ENCODE data around the gene GPRIN1. TPM values are rescaled to one million over a fixed set of nuclear protein-coding genes. Genes with fewer than 3 reads are reported as not detected.

Gene GPRIN1
- total RNA-seq, 1 experiment from 2014 or later = 6.9 TPM

- Histone ChIP-seq H3K27ac (no peak overlapping the region), H3K9me3 (replicated peaks) (no peaks in the 10 kb centered on the region), H3K4me1 (peaks cover 8% of the 10 kb centered on the region; the same call in 1 of the 2 replicates), H3K36me3 (no peaks in the 10 kb centered on the region), H3K4me3 (no peak overlapping the region), H3K27me3 (peaks cover 20% of the 10 kb centered on the region)
- DNase-seq = peak; percentile 63
Observed at GRCh38 chr5:176621661-176622079, 11.7 kb upstream of the GPRIN1 start.

DNA sequence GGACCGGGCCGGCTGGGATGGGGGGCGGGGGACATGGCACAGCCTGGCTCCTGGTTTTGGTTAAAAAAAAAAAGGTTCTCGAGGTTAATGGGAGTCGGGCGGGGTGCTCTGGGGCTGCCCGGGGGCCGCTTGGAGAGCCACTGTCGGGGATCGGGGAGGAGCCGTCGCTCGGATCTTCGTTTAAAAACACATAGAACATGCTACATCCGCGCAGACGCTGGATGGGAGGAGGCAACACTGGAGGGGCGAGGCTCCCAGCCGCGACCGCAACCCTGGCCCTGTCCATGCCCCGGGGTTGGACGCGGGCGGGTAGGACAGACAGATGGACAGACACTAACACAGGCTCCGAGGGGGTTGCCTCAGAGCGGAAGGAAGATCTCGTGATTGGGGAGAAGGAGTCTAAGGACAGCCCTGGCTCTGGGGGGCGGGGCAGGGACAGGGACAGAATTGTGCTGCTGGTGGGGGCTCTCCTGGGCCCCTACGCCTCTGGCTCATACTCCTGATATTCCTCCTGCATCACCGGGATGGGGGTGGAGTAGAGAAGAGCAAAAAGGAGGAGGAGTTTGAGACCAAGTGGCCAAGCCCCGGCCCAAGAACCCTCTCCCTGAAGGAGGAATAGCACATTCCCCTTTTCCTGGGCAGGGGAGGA is 10.5 kb upstream of the GPRIN1 start:
- DNase-seq = no peak
- Histone ChIP-seq H3K27ac (no peak overlapping the region), H3K4me1 (peaks cover 12% of the 10 kb centered on the region), H3K9me3 (replicated peaks) (no peaks in the 10 kb centered on the region), H3K27me3 (peaks cover 8% of the 10 kb centered on the region; the same call in 1 of the 2 replicates), H3K4me3 (no peak overlapping the region), H3K36me3 (no peaks in the 10 kb centered on the region)

GRCh38 chr5:176619569-176620332 is 9.8 kb upstream of the GPRIN1 start:
- no peak for DNase-seq
- H3K9me3 ChIP-seq (replicated peaks) = no peaks in the 10 kb centered on the region
- no peak overlapping the region for H3K27ac ChIP-seq
- H3K36me3 ChIP-seq = no peaks in the 10 kb centered on the region
- H3K27me3 ChIP-seq = peaks cover 1% of the 10 kb centered on the region; the same call in 1 of the 2 replicates
- no peak overlapping the region for H3K4me3 ChIP-seq
- peaks cover 16% of the 10 kb centered on the region for H3K4me1 ChIP-seq

GRCh38 chr5:176619203-176619568 is 9.2 kb upstream of the GPRIN1 start:
- H3K4me3 ChIP-seq = no peak overlapping the region

DNA sequence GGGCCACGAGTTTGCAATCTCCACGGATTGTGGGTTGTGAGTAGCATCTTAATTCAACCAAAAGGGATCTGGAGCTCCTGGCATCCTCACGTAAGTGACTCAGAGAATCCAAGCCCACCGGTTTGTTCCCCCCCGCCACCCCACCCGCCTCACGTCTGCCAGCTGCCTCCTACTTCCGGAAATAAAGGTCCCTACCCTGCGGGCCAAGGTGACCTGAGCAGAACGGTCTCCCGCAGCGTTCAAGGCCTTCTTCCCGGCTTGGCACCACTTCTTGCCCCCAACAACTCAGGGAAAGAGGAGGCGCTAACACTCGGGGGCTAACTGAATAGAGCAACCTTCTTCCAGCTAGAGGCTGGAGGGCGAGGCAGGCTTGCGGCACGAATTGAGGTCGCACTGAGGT is 8.8 kb upstream of the GPRIN1 start:
- H3K27ac ChIP-seq = no peak overlapping the region
- no peaks in the 10 kb centered on the region; the same call in 1 of the 2 replicates for H3K27me3 ChIP-seq
- no peak for DNase-seq
- H3K9me3 ChIP-seq (replicated peaks) = no peaks in the 10 kb centered on the region
- no peak overlapping the region for H3K4me3 ChIP-seq
- H3K4me1 ChIP-seq = peaks cover 22% of the 10 kb centered on the region
- H3K36me3 ChIP-seq = no peaks in the 10 kb centered on the region

More at GRCh38 chr5:176619203-176619568, 9.2 kb upstream of the GPRIN1 start:
- Histone ChIP-seq H3K9me3 (replicated peaks) (no peaks in the 10 kb centered on the region), H3K27me3 (no peaks in the 10 kb centered on the region; the same call in 1 of the 2 replicates), H3K4me1 (peaks cover 20% of the 10 kb centered on the region), H3K27ac (no peak overlapping the region), H3K36me3 (no peaks in the 10 kb centered on the region)
- no peak for DNase-seq

DNA sequence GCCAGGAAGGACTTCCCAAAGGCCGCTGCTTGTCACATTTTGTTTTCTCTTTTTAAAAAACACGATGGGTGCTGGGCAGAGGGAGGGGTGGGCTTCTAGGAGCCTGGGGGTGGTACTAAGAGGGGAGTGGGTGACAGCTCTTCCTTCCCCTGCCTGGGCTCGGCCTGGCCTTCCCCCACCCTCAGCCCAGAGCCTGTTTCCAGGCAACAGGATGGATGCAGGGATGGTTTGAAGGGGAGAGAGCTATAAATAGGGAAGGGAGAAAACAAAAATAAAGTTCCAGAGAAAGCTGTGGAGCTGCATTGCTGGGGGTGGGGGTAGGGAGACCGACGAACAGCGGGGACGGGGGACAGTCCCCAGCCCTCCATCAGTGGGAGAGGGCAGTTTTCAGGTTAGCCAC is 6.6 kb upstream of the GPRIN1 start:
- no peak overlapping the region for H3K27ac ChIP-seq
- no peaks in the 10 kb centered on the region for H3K36me3 ChIP-seq
- DNase-seq = no peak
- no peak overlapping the region for H3K4me3 ChIP-seq
- no peaks in the 10 kb centered on the region for H3K9me3 ChIP-seq (replicated peaks)
- H3K4me1 ChIP-seq = peaks cover 21% of the 10 kb centered on the region
- H3K27me3 ChIP-seq = no peaks in the 10 kb centered on the region

DNA sequence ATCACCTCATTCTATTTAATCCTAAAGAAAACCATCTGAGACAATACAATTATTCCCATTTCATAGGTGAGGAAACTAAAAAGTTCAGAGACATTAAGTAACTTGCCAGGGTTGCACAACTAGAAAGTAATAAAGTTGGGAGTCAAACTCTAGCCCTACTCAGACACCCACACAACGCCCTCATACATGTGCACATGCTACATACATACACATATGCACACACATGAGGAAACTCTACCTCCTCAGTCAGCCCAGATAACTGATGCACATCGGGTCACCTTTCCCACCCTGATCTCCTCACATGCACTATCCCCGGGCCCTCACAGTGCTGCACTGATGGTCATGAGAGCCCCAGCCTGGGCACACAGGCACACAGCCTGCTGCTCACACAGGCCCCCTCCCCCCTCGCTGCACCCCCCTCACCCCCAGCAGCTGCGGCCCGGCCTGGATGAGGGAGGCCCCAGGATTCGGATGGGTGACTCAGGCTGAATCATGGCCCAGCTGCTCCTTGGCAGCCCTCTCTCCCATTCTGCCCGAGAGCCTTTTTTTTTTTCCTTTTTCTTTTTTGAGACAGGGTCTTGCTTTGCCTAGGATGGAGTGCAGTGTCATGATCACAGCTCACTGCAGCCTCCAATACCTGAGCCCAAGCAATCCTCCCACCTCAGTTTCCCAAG is 5.0 kb upstream of the GPRIN1 start:
- H3K9me3 ChIP-seq (replicated peaks) = no peaks in the 10 kb centered on the region
- no peaks in the 10 kb centered on the region for H3K27me3 ChIP-seq
- no peaks in the 10 kb centered on the region for H3K36me3 ChIP-seq
- peak; percentile 66 to 75 for DNase-seq
- H3K4me1 ChIP-seq = peaks cover 17% of the 10 kb centered on the region
- H3K27ac ChIP-seq = no peak overlapping the region
- no peak overlapping the region for H3K4me3 ChIP-seq

- H3K27me3 ChIP-seq = no peaks in the 10 kb centered on the region
- DNase-seq = no peak
- H3K9me3 ChIP-seq (replicated peaks) = no peaks in the 10 kb centered on the region
- no peak overlapping the region for H3K27ac ChIP-seq
- peaks cover 17% of the 10 kb centered on the region for H3K4me1 ChIP-seq
- no peaks in the 10 kb centered on the region for H3K36me3 ChIP-seq
- no peak overlapping the region for H3K4me3 ChIP-seq
Observed at GRCh38 chr5:176612855-176613254, 2.9 kb upstream of the GPRIN1 start.

GRCh38 chr5:176612008-176612407 is 2.1 kb upstream of the GPRIN1 start:
- H3K27me3 ChIP-seq = no peaks in the 10 kb centered on the region
- H3K4me1 ChIP-seq = peaks cover 17% of the 10 kb centered on the region
- H3K36me3 ChIP-seq = no peaks in the 10 kb centered on the region
- DNase-seq = no peak
- H3K4me3 ChIP-seq = no peak overlapping the region
- H3K27ac ChIP-seq = no peak overlapping the region
- no peaks in the 10 kb centered on the region for H3K9me3 ChIP-seq (replicated peaks)

DNA sequence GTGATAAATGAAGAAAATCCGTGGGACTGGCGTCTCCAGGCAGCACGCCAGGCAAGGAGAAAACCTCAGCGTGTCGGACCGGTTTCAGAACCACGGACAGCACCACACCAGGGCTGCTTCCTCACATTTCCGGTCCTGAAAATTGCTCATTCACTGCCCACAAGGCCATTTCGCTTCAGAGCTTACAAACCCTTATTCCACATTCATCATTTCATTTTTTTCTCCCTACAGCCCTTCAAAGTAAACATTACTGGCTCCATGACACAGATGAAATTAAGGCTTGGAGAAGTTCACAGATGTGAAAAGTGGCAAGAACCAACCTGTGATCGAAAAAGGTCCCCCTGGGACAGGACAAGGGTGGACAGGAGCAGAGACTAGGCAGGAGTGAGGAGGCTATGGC is 1.5 kb upstream of the GPRIN1 start:
- DNase-seq = peak; percentile 79 to 86
- Histone ChIP-seq H3K36me3 (no peaks in the 10 kb centered on the region), H3K9me3 (replicated peaks) (no peaks in the 10 kb centered on the region), H3K4me3 (no peak overlapping the region), H3K4me1 (peaks cover 21% of the 10 kb centered on the region), H3K27me3 (no peaks in the 10 kb centered on the region), H3K27ac (no peak overlapping the region)

DNA sequence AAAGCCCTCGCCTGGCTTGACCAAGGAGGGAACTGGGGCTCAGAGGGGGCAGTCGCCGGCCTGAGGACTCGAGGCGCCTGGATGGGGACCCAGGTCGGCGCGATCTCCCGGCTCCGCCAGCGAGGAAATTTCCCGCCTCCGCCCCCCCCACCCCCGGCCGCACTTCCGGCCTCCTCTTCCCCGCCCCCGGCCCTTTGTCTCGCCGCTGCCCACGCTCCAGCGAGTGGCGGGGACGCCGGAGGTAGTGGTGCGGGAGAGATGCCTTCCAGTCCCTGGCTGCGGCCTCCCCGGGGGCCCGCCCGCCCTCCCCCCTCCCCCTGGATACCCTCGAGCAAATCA is 448 bp upstream of the GPRIN1 start:
- H3K27me3 ChIP-seq = no peaks in the 10 kb centered on the region
- H3K9me3 ChIP-seq (replicated peaks) = no peaks in the 10 kb centered on the region
- no peak for DNase-seq
- H3K36me3 ChIP-seq = no peaks in the 10 kb centered on the region
- peaks cover 16% of the 10 kb centered on the region for H3K4me1 ChIP-seq
- H3K27ac ChIP-seq = no peak overlapping the region
- H3K4me3 ChIP-seq = peak overlapping the region; percentile 63

GRCh38 chr5:176608937-176609723 is 826 bp downstream of the GPRIN1 start:
- DNase-seq = peak; percentile 19 to 21
- H3K27me3 ChIP-seq = no peaks in the 10 kb centered on the region
- no peaks in the 10 kb centered on the region for H3K36me3 ChIP-seq
- peaks cover 8% of the 10 kb centered on the region; the same call in 1 of the 2 replicates for H3K4me1 ChIP-seq
- no peak overlapping the region for H3K27ac ChIP-seq
- H3K4me3 ChIP-seq = peak overlapping the region; percentile 63
- no peaks in the 10 kb centered on the region for H3K9me3 ChIP-seq (replicated peaks)

DNA sequence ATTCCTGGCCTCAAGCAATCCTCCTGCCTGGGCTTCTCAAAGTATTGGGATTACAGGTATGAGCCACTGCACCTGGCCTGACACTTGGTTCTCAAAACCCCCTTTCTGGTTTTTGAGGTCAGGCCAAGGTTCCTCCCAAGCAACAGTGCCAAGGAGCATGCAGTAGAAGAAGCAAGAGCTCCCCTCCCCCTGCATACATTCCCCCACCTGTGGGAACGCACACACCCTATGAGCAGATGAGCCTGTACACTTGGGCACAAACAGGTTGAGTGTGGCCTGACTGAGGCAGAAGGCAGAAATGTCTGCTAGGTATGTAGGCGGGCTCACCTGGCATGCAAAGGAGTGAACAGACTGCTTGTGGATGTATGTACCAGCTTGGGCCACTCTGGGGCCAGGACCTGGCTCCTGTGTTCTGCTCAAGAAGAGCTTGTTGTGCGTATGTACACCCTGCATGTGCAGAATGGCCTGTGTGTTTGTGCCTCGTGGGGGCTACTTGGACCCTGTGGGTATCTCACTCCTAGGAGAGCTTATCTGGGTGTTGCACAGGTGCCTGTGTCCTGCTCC is 1.7 kb downstream of the GPRIN1 start:
- no peaks in the 10 kb centered on the region for H3K9me3 ChIP-seq (replicated peaks)
- no peaks in the 10 kb centered on the region for H3K27me3 ChIP-seq
- H3K36me3 ChIP-seq = no peaks in the 10 kb centered on the region
- no peak for DNase-seq
- no peak overlapping the region for H3K27ac ChIP-seq
- H3K4me1 ChIP-seq = peaks cover 7% of the 10 kb centered on the region; the same call in 1 of the 2 replicates
- H3K4me3 ChIP-seq = no peak overlapping the region

DNA sequence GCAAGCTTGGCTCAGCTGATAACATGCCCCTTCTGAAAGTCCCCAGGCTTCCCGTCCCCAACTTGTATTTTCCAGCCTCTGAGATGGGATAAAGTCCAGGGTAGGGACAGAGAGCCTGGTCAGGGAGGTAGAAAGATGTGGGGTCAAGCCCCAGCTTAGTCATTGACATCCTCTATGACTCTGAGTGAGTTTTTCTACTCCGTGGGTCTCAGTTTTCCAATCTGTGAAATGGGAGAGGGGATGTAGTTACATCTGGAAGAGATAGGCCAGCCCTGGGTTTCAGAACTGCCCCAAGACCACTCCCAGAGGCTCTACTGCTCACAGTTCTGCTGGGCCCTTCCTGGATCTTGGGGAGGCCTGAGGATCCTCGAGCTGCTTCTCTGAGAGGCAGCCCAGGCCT is 3.1 kb downstream of the GPRIN1 start:
- no peak overlapping the region for H3K4me3 ChIP-seq
- H3K9me3 ChIP-seq (replicated peaks) = no peaks in the 10 kb centered on the region
- H3K4me1 ChIP-seq = 0 out of 2 replicates have a peak, but pooled peaks cover 7% of the 10 kb centered on the region
- no peaks in the 10 kb centered on the region for H3K36me3 ChIP-seq
- DNase-seq = no peak
- H3K27ac ChIP-seq = no peak overlapping the region
- no peaks in the 10 kb centered on the region for H3K27me3 ChIP-seq
